Adrenal gland (tissue), 5 donors: ENCODE measurements around the gene CDK14.

Source experiments
- CTCF ChIP-seq, 6 experiments: fragments of 450-650 bp in 4 of 6; fragments of 200-600 bp in 2 of 6; sonication (generic) in 1 of 6; IDR thresholded peaks; 1 replicate in 5 of 6; 2 replicates in 1 of 6; pipeline versions ENCODE4 v1.5.1 to v1.8.0; 2016 to 2021; ENCODE audit warnings: antibody characterized with exemption in 6 of 6, mild to moderate bottlenecking in 2 of 6, moderate library complexity in 1 of 6
- POLR2A ChIP-seq, 2 donors: fragments of 450-650 bp; IDR thresholded peaks; one replicate each; pipeline ENCODE4 v1.6.1; 2017; ENCODE audit warnings: antibody characterized with exemption in 2 of 2, mild to moderate bottlenecking in 2 of 2, moderate library complexity in 1 of 2
- donor health status: DM: no; HTN: no; CAD: no.

- TF ChIP-seq POLR2A (IDR thresholded peaks at IDR 0.05) = no peak
- TF ChIP-seq CTCF (IDR thresholded peaks at IDR 0.05) = no peak
Measured at GRCh38 chr7:90838799-90839198, 242.7 kb downstream of the CDK14 start.
